Fibroblast of the aortic adventitia (primary cell): ENCODE measurements around the gene DEDD2. TPM values are rescaled to one million over a fixed set of nuclear protein-coding genes. Genes with fewer than 3 reads are reported as not detected.

Experiments used
- DNase-seq: peaks from one replicate; pipeline ENCODE4 v3.0.0-alpha.2; 2010; ENCODE audit warnings: low read depth
- H3K4me3 ChIP-seq: 2 replicates; pipeline ENCODE4 v1.5.1; 2011; ENCODE audit warnings: low read depth, mild to moderate bottlenecking, control low read depth, low read length, moderate library complexity
- CTCF ChIP-seq: IDR thresholded peaks from 2 replicates; pipeline ENCODE4 v1.5.1; 2011; ENCODE audit warnings: mild to moderate bottlenecking, low read length, control low read depth, inconsistent platforms; ENCODE audit not compliant: insufficient read depth
- total RNA-seq: library from RNA; depleted of rRNA; stranded (reverse); fragments of >200 nt; gene quantifications from 2 replicates; pipeline ENCODE4 v1.2.3, GENCODE V29; 2012; ENCODE audit warnings: low replicate concordance

DEDD2 gene
- total RNA-seq, 1 donor, result 11.1 TPM

GRCh38 chr19:42230571-42230970 is 13.1 kb upstream of the DEDD2 start:
- no peak for TF ChIP-seq CTCF
- DNase-seq, result no peak
- no peak overlapping the region for H3K4me3 ChIP-seq

GRCh38 chr19:42229855-42230351 is 12.4 kb upstream of the DEDD2 start:
- DNase-seq, result no peak
- no peak overlapping the region for H3K4me3 ChIP-seq
- TF ChIP-seq CTCF, result no peak

GRCh38 chr19:42229301-42229854 is 11.9 kb upstream of the DEDD2 start:
- no peak for DNase-seq
- TF ChIP-seq CTCF, result no peak
- no peak overlapping the region for H3K4me3 ChIP-seq

GRCh38 chr19:42228641-42229040 is 11.2 kb upstream of the DEDD2 start:
- TF ChIP-seq CTCF, result no peak
- DNase-seq, result no peak
- H3K4me3 ChIP-seq, result no peak overlapping the region

GRCh38 chr19:42226886-42227285 is 9.4 kb upstream of the DEDD2 start:
- no peak for TF ChIP-seq CTCF
- no peak for DNase-seq
- H3K4me3 ChIP-seq, result no peak overlapping the region

GRCh38 chr19:42225718-42226292 is 8.3 kb upstream of the DEDD2 start:
- TF ChIP-seq CTCF, result no peak
- DNase-seq, result no peak
- H3K4me3 ChIP-seq, result no peak overlapping the region
